ENCODE measurements around the gene GNAT1. TPM values are rescaled to one million over a fixed set of nuclear protein-coding genes. Genes with fewer than 3 reads are reported as not detected.

Gene GNAT1
- polyA plus RNA-seq, 1 experiment = not detected

DNA sequence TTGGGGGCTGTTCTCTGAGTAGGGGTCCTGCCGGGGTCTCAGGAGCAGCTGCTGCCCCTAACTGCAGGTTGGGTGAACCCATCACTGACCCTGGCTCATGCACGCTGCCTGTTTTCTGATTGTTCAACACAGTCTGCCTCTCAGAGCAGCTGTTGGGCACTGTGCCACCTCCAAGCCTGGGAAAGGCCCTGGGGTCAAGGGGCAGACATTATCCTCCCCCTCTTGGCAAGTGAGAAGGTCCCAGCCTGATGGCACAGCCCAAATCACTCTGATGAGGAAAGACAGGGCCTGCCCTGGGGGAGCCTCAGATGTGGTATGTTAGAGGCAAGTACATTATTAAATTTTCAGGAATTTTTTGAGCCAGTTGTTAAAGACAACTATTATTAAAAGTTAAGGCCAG is 14.1 kb upstream of the GNAT1 start:
- Histone ChIP-seq H3K4me3 (ENCODE audit: low read depth, low read length) (no peak overlapping the region), H3K27ac (ENCODE audit: low read depth, low read length) (no peak overlapping the region), H3K27me3 (ENCODE audit: control insufficient read depth, insufficient read depth, low read length) (no peaks in the 10 kb centered on the region), H3K9me3 (ENCODE audit: control insufficient read depth, insufficient read depth, low read length) (no peaks in the 10 kb centered on the region; the same call in 1 of the 2 replicates)
- DNase-seq (ENCODE audit: low read depth, low spot score) = no peak
- ChIA-PET POLR2A (interaction anchor here (0.5 kb wide), 1 partner anchor 169 kb away, joined by 3 read pairs; no protein-coding TSS in a partner anchor), CTCF (no interaction called here)
- TF ChIP-seq, protein P1, sequence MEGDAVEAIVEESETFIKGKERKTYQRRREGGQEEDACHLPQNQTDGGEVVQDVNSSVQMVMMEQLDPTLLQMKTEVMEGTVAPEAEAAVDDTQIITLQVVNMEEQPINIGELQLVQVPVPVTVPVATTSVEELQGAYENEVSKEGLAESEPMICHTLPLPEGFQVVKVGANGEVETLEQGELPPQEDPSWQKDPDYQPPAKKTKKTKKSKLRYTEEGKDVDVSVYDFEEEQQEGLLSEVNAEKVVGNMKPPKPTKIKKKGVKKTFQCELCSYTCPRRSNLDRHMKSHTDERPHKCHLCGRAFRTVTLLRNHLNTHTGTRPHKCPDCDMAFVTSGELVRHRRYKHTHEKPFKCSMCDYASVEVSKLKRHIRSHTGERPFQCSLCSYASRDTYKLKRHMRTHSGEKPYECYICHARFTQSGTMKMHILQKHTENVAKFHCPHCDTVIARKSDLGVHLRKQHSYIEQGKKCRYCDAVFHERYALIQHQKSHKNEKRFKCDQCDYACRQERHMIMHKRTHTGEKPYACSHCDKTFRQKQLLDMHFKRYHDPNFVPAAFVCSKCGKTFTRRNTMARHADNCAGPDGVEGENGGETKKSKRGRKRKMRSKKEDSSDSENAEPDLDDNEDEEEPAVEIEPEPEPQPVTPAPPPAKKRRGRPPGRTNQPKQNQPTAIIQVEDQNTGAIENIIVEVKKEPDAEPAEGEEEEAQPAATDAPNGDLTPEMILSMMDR (IDR thresholded peaks at IDR 0.05; ENCODE audit: low read depth, low read length) = no peak

DNA sequence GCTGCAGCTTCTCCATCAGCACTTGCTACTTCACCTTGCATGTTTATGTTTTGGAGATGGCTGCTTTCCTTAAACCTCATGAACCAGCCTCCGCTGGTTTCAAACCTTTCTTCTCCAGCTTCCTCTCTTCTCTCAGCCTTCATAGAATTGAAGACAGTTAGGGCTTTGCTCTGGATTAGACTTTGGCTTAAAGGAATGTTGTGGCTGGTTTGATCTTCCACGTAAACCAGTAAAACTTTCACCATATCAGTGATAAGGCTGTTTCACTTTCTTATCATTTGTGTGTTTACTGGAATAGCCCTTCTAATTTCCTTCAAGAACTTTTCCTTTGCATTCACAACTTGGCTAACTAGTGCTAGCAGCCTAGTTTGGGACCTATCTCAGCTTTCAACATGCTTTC is 11.7 kb upstream of the GNAT1 start:
- H3K27ac ChIP-seq (ENCODE audit: low read depth, low read length) = no peak overlapping the region
- DNase-seq (ENCODE audit: low read depth, low spot score) = no peak
- H3K9me3 ChIP-seq (ENCODE audit: control insufficient read depth, insufficient read depth, low read length) = no peaks in the 10 kb centered on the region; the same call in 1 of the 2 replicates
- H3K27me3 ChIP-seq (ENCODE audit: control insufficient read depth, insufficient read depth, low read length) = no peaks in the 10 kb centered on the region
- CTCF ChIA-PET = interaction anchor here (0.7 to 2.4 kb wide), 3 partner anchors 12 to 307 kb away, joined by 3 to 12 read pairs (median 4); no protein-coding TSS in a partner anchor
- TF ChIP-seq, protein P1 (IDR thresholded peaks at IDR 0.05; ENCODE audit: low read depth, low read length) = no peak
- POLR2A ChIA-PET = interaction anchor here (0.6 to 1.1 kb wide), 2 partner anchors 14 to 64 kb away, joined by 3 to 5 read pairs; no protein-coding TSS in a partner anchor
- no peak overlapping the region for H3K4me3 ChIP-seq (ENCODE audit: low read depth, low read length)

DNA sequence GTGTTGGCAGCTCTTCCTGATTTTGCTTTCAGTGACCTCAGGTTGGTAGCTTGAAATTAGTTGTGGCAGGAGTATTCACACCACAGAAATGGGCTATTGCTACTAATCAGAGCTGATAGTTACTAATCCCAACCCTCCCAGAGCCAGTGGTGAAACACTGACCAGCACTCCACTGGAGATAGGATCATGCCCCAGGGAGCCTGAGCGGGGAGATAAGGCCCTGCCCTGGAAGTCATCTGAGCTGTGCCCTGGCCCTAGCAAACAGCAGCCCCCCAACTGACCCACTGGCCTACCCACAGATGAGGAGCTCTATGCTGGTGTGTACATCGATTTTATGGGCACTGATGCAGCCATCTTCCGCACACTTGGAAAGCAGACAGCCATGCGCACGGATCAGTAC is 9.4 kb upstream of the GNAT1 start:
- no peaks in the 10 kb centered on the region for H3K27me3 ChIP-seq (ENCODE audit: control insufficient read depth, insufficient read depth, low read length)
- ChIA-PET CTCF (interaction anchor here (0.8 to 1.2 kb wide), 2 partner anchors 10 to 60 kb away, joined by 3 to 4 read pairs; no protein-coding TSS in a partner anchor), POLR2A (no interaction called here)
- H3K27ac ChIP-seq (ENCODE audit: low read depth, low read length) = no peak overlapping the region
- no peak for DNase-seq (ENCODE audit: low read depth, low spot score)
- H3K9me3 ChIP-seq (ENCODE audit: control insufficient read depth, insufficient read depth, low read length) = no peaks in the 10 kb centered on the region; the same call in 1 of the 2 replicates
- H3K4me3 ChIP-seq (ENCODE audit: low read depth, low read length) = no peak overlapping the region
- TF ChIP-seq, protein P1 (IDR thresholded peaks at IDR 0.05; ENCODE audit: low read depth, low read length) = no peak

DNA sequence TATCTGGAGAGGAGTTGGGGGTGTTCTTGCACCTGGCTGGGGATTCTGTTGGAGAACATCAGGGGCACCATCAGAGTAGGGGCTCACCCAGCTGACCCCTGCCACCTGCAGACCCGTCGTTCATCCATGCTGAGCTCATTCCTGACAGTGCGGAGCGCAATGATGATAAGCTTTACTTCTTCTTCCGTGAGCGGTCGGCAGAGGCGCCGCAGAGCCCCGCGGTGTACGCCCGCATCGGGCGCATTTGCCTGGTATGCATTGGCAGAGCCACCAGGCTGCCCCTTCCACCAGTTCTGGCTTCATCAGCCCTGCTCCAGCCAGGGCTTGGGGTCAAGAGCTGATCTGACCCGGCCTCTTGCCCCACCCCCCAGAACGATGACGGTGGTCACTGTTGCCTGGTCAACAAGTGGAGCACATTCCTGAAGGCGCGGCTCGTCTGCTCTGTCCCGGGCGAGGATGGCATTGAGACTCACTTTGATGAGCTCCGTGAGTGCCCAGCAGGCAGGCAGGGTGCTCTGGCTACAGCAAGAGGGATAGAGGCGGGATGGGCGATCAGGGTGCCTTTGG is 8.8 kb upstream of the GNAT1 start:
- H3K27ac ChIP-seq (ENCODE audit: low read depth, low read length) = no peak overlapping the region
- DNase-seq (ENCODE audit: low read depth, low spot score) = no peak
- POLR2A ChIA-PET = no interaction called here
- no peak overlapping the region for H3K4me3 ChIP-seq (ENCODE audit: low read depth, low read length)
- H3K27me3 ChIP-seq (ENCODE audit: control insufficient read depth, insufficient read depth, low read length) = no peaks in the 10 kb centered on the region
- CTCF ChIA-PET = interaction anchor here (1.2 kb wide), 2 partner anchors 10 to 61 kb away, joined by 4 read pairs; no protein-coding TSS in a partner anchor
- H3K9me3 ChIP-seq (ENCODE audit: control insufficient read depth, insufficient read depth, low read length) = no peaks in the 10 kb centered on the region; the same call in 1 of the 2 replicates
- TF ChIP-seq, protein P1 (IDR thresholded peaks at IDR 0.05; ENCODE audit: low read depth, low read length) = no peak

DNA sequence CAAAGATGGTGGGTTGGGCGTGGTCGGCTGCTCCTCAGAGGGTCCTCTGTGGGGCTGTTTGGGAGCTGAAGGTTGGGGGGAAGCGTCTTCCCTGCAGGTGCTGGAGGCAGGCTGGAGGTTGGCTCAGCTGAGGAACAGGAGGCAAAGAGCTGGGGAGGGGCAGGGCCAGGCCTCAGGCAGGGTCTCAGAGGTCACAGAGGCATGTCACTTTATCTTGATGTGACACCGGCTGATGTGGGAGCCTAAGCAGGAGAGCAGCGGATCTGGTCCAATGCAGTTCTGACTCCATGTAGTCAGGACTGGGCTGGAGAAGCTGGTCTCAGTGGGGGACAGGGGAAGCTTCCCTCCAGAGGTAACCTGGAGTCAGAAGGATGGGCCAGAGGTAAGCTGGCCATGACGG is 7.7 kb upstream of the GNAT1 start:
- ChIA-PET CTCF (interaction anchor here (1.2 kb wide), 1 partner anchor 9 kb away, joined by 4 read pairs; no protein-coding TSS in a partner anchor), POLR2A (interaction anchor here (1.0 kb wide), 1 partner anchor 61 kb away, joined by 3 read pairs; no protein-coding TSS in a partner anchor)
- no peaks in the 10 kb centered on the region for H3K27me3 ChIP-seq (ENCODE audit: control insufficient read depth, insufficient read depth, low read length)
- H3K27ac ChIP-seq (ENCODE audit: low read depth, low read length) = no peak overlapping the region
- no peak for DNase-seq (ENCODE audit: low read depth, low spot score)
- no peak overlapping the region for H3K4me3 ChIP-seq (ENCODE audit: low read depth, low read length)
- no peaks in the 10 kb centered on the region; the same call in 1 of the 2 replicates for H3K9me3 ChIP-seq (ENCODE audit: control insufficient read depth, insufficient read depth, low read length)
- TF ChIP-seq, protein P1 (IDR thresholded peaks at IDR 0.05; ENCODE audit: low read depth, low read length) = no peak
